RKO (cell line): ENCODE results near the gene RBM44.

Source experiments
- DNase-seq: peaks from one replicate; pipeline ENCODE4 v3.0.0-alpha.2; 2016; ENCODE audit warnings: low spot score

The RBM44 gene

GRCh38 chr2:237885111-237885930 is 86.7 kb downstream of the RBM44 start:
- no peak for DNase-seq

GRCh38 chr2:237885931-237886684 is 87.5 kb downstream of the RBM44 start:
- no peak for DNase-seq

GRCh38 chr2:237886685-237887481 is 88.3 kb downstream of the RBM44 start:
- no peak for DNase-seq

GRCh38 chr2:237888389-237888788 is 89.8 kb downstream of the RBM44 start:
- DNase-seq: no peak

- DNase-seq: no peak
These were observed 90.4 kb downstream of the RBM44 start for GRCh38 chr2:237889016-237889415.

GRCh38 chr2:237889811-237890210 is 91.2 kb downstream of the RBM44 start:
- DNase-seq: no peak
